A549 (cell line): ENCODE data around the gene MMP1. TPM values are rescaled to one million over a fixed set of nuclear protein-coding genes. Genes with fewer than 3 reads are reported as not detected.

Experiments
- ATAC-seq, 2 experiments: fragments of 200-7000 bp in 1 of 2; fragments of >200 bp in 1 of 2; cut with Nextera tagmentation in 1 of 2; cut with Tn5 transposase in 1 of 2; 3 replicates each; pipeline versions ENCODE4 v1.8.0 to v1.9.1; 2018 to 2020; ENCODE audit warnings: mild to moderate bottlenecking in 1 of 2, moderate library complexity in 1 of 2
- CTCF ChIA-PET: fragments of 300-600 bp; sonication (Branson Sonifier 250); formaldehyde crosslinking; extraction: SDS; loops from one replicate; lab custom pipeline; 2021; ENCODE audit warnings: antibody characterized with exemption, inconsistent platforms; lab: Yijun Ruan, JAX
- POLR2A ChIA-PET: fragments of 350-600 bp; formaldehyde crosslinking; extraction: SDS; loops from one replicate; lab custom pipeline; 2021; ENCODE audit warnings: antibody characterized with exemption, inconsistent platforms; lab: Yijun Ruan, JAX
- DNase-seq, 2 experiments: peaks; one replicate each; pipeline versions ENCODE4 v3.0.0 to v3.0.0-alpha.2; 2011 to 2016; ENCODE audit warnings: low read depth in 1 of 2, low spot score in 1 of 2
- FAIRE-seq: peaks from 2 replicates; lab custom pipeline; 2011; peaks lifted over from hg19 to GRCh38; lab: Jason Lieb, UNC
- H3K27ac ChIP-seq, 2 experiments: fragments of >200 bp; sonication (Bioruptor Twin); formaldehyde crosslinking; 3 replicates each; pipeline ENCODE4 v1.5.1; 2016 to 2017
- H3K4me1 ChIP-seq: fragments of >200 bp; sonication (Bioruptor Twin); formaldehyde crosslinking; 3 replicates; pipeline ENCODE4 v1.6.1; 2016
- H3K4me2 ChIP-seq: fragments of >200 bp; sonication (Bioruptor Twin); formaldehyde crosslinking; 3 replicates; pipeline ENCODE4 v1.6.1; 2016
- H3K4me3 ChIP-seq: fragments of >200 bp; sonication (Bioruptor Twin); formaldehyde crosslinking; 3 replicates; pipeline ENCODE4 v1.5.1; 2016
- H3K9me3 ChIP-seq: fragments of >200 bp; sonication (Bioruptor Twin); formaldehyde crosslinking; 3 replicates; pipeline ENCODE4 v1.6.1; 2016
- ATOH8 ChIP-seq: fragments of 250-450 bp; sonication (Bioruptor Pico); IDR thresholded peaks from 2 replicates; pipeline ENCODE4 v1.5.0; 2020; ENCODE audit warnings: low read depth, mild to moderate bottlenecking, moderate library complexity
- BCL3 ChIP-seq: fragments of >200 bp; sonication (Bioruptor Twin); formaldehyde crosslinking; IDR thresholded peaks from 3 replicates; pipeline ENCODE4 v1.6.1; 2016
- BHLHE40 ChIP-seq: IDR thresholded peaks from 2 replicates; pipeline ENCODE4 v1.6.1; 2012; ENCODE audit warnings: low read depth, low read length, inconsistent platforms
- CBX2 ChIP-seq: fragments of 200-600 bp; sonication (generic); IDR thresholded peaks from 2 replicates; pipeline ENCODE4 v1.6.1; 2016; ENCODE audit warnings: low read depth, mild to moderate bottlenecking, borderline replicate concordance
- CBX8 ChIP-seq: fragments of 200-600 bp; sonication (generic); IDR thresholded peaks from 2 replicates; pipeline ENCODE4 v1.6.1; 2016
- CEBPB ChIP-seq, 2 experiments: fragments of >200 bp in 1 of 2; sonication (Bioruptor Twin) in 1 of 2; formaldehyde crosslinking in 1 of 2; IDR thresholded peaks; 2 replicates each; pipeline ENCODE4 v1.6.1; 2012 to 2016
- CHD2 ChIP-seq: fragments of 150-350 bp; IDR thresholded peaks from 2 replicates; pipeline ENCODE4 v1.6.1; 2014; ENCODE audit warnings: low read length; ENCODE audit not compliant: partially characterized antibody
- CHD4 ChIP-seq: fragments of 200-600 bp; sonication (generic); IDR thresholded peaks from 2 replicates; pipeline ENCODE4 v1.6.1; 2016; ENCODE audit warnings: antibody characterized with exemption, mild to moderate bottlenecking, borderline replicate concordance
- CTCF ChIP-seq: fragments of >200 bp; sonication (Bioruptor Twin); formaldehyde crosslinking; IDR thresholded peaks from 3 replicates; pipeline ENCODE4 v1.5.1; 2016
- EHMT2 ChIP-seq: fragments of 200-600 bp; sonication (generic); IDR thresholded peaks from 2 replicates; pipeline ENCODE4 v1.6.1; 2016; ENCODE audit warnings: antibody characterized with exemption, low read depth, mild to moderate bottlenecking, moderate library complexity
- ELK1 ChIP-seq: fragments of 150-350 bp; IDR thresholded peaks from 2 replicates; pipeline ENCODE4 v1.6.1; 2014; ENCODE audit warnings: low read depth, mild to moderate bottlenecking, low read length
- EP300 ChIP-seq, 2 experiments: fragments of >200 bp; sonication (Bioruptor Twin); formaldehyde crosslinking; IDR thresholded peaks; 2 replicates in 1 of 2; 3 replicates in 1 of 2; pipeline ENCODE4 v1.6.1; 2016 to 2017
- ESRRA ChIP-seq: fragments of 150-350 bp; IDR thresholded peaks from 2 replicates; pipeline ENCODE4 v1.6.1; 2014; ENCODE audit warnings: mild to moderate bottlenecking, low read length, borderline replicate concordance
- FOSB ChIP-seq: fragments of 250-450 bp; sonication (Bioruptor Pico); IDR thresholded peaks from 2 replicates; pipeline ENCODE4 v1.5.0; 2020; ENCODE audit warnings: mild to moderate bottlenecking, moderate library complexity
- FOXS1 ChIP-seq: fragments of 250-450 bp; sonication (Bioruptor Pico); IDR thresholded peaks from 2 replicates; pipeline ENCODE4 v1.5.0; 2020; ENCODE audit warnings: mild to moderate bottlenecking, moderate library complexity
- GATA3 ChIP-seq: IDR thresholded peaks from 2 replicates; pipeline ENCODE4 v1.6.1; 2012; ENCODE audit warnings: borderline replicate concordance
- HEYL ChIP-seq: fragments of 250-450 bp; sonication (Bioruptor Pico); IDR thresholded peaks from 2 replicates; pipeline ENCODE4 v1.8.0; 2021; ENCODE audit warnings: mild to moderate bottlenecking, moderate library complexity
- HOXA7 ChIP-seq: fragments of 250-450 bp; sonication (Bioruptor Pico); IDR thresholded peaks from 2 replicates; pipeline ENCODE4 v1.5.0; 2020; ENCODE audit warnings: mild to moderate bottlenecking, moderate library complexity
- JUN ChIP-seq, 2 experiments: fragments of >200 bp; sonication (Bioruptor Twin); formaldehyde crosslinking; IDR thresholded peaks; 2 replicates in 1 of 2; 3 replicates in 1 of 2; pipeline ENCODE4 v1.6.1; 2016 to 2017
- JUNB ChIP-seq: fragments of >200 bp; sonication (Bioruptor Twin); formaldehyde crosslinking; IDR thresholded peaks from 2 replicates; pipeline ENCODE4 v1.6.1; 2016
- KDM5A ChIP-seq: fragments of 200-600 bp; sonication (generic); IDR thresholded peaks from 2 replicates; pipeline ENCODE4 v1.6.1; 2016; ENCODE audit warnings: antibody characterized with exemption, mild to moderate bottlenecking
- MAFK ChIP-seq: fragments of 450-650 bp; IDR thresholded peaks from 2 replicates; pipeline ENCODE4 v1.6.1; 2014; ENCODE audit not compliant: partially characterized antibody
- MAX ChIP-seq: IDR thresholded peaks from 2 replicates; pipeline ENCODE4 v1.6.1; 2012
- POLR2AphosphoS2 ChIP-seq: conservative IDR thresholded peaks from 2 replicates; pipeline ENCODE4 v1.6.1; 2012; ENCODE audit warnings: low read length, improper control_type of control experiment, inconsistent platforms
- REST ChIP-seq: fragments of 200-600 bp; sonication (generic); IDR thresholded peaks from 2 replicates; pipeline ENCODE4 v1.6.1; 2016; ENCODE audit warnings: antibody characterized with exemption, mild to moderate bottlenecking, moderate library complexity
- RFX5 ChIP-seq: fragments of 450-650 bp; IDR thresholded peaks from 2 replicates; pipeline ENCODE4 v1.7.1; 2014; ENCODE audit warnings: antibody characterized with exemption, mild to moderate bottlenecking, moderate library complexity
- SREBF2 ChIP-seq: fragments of 450-650 bp; IDR thresholded peaks from 2 replicates; pipeline ENCODE4 v1.6.1; 2014; ENCODE audit warnings: mild to moderate bottlenecking, moderate library complexity
- TFCP2L1 ChIP-seq: fragments of 250-450 bp; sonication (Bioruptor Pico); IDR thresholded peaks from 2 replicates; pipeline ENCODE4 v1.5.0; 2021; ENCODE audit warnings: mild to moderate bottlenecking
- WGBS: methylation state at CpG from one replicate; pipeline ENCODE4 v1.1.6; 2017; ENCODE audit errors: missing lambda C conversion rate; 5-methylcytosine and 5-hydroxymethylcytosine counted together
- polyA plus RNA-seq, 4 experiments: library from polyadenylated mRNA; depleted of rRNA in 3 of 4; stranded (reverse); fragments of >200 nt; fragmentation: RNase III in 1 of 4; extraction: RNeasy Plus Mini Kit Qiagen cat#74134 plus additional on column Dnase treatment in 1 of 4; gene quantifications; 2 replicates in 3 of 4; 3 replicates in 1 of 4; pipeline ENCODE4 v1.2.3, GENCODE V29; 2011 to 2017

The MMP1 gene
- polyA plus RNA-seq, 2 of the 4 experiments (the other 2 are of a cell fraction), result 0.06 to 0.12 TPM

- Histone ChIP-seq H3K4me2 (no peak overlapping the region), H3K4me1 (no peaks in the 10 kb centered on the region), H3K9me3 (no peaks in the 10 kb centered on the region), H3K4me3 (no peak overlapping the region), H3K27ac (no peak overlapping the region)
- no peak for DNase-seq
- ATAC-seq, result no peak
- ChIA-PET CTCF (interaction anchor here (1.1 kb wide), 1 partner anchor 104 kb away, joined by 3 read pairs; no protein-coding TSS in a partner anchor), POLR2A (no interaction called here)
- no peak for TF ChIP-seq MAX
- no peak for TF ChIP-seq JUN (IDR thresholded peaks at IDR 0.05)
- TF ChIP-seq CBX8, result no peak
- no peak for TF ChIP-seq KDM5A
- no peak for TF ChIP-seq POLR2AphosphoS2
- no peak for TF ChIP-seq HEYL (CRISPR knock-in tag)
- no peak for TF ChIP-seq ESRRA
- no peak for TF ChIP-seq CEBPB (IDR thresholded peaks at IDR 0.05)
- TF ChIP-seq EP300 (IDR thresholded peaks at IDR 0.05), result no peak
- no peak for TF ChIP-seq FOXS1
- TF ChIP-seq EHMT2, result no peak
- no peak for TF ChIP-seq HOXA7 (CRISPR knock-in tag)
- TF ChIP-seq BHLHE40, result no peak
- no peak for TF ChIP-seq CTCF
- TF ChIP-seq ELK1, result no peak
- no peak for TF ChIP-seq SREBF2
- no peak for TF ChIP-seq CHD2
- no peak for FAIRE-seq
- WGBS, result 57% methylated on average over 2 of the region's 2 CpGs
Observed at GRCh38 chr11:102837156-102837555, 39.2 kb upstream of the MMP1 start.

- Histone ChIP-seq H3K4me2 (no peak overlapping the region), H3K9me3 (no peaks in the 10 kb centered on the region), H3K4me1 (no peaks in the 10 kb centered on the region), H3K4me3 (no peak overlapping the region), H3K27ac (no peak overlapping the region)
- ChIA-PET CTCF (interaction anchor here (0.9 to 1.1 kb wide), 2 partner anchors 101 to 103 kb away, joined by 3 read pairs; no protein-coding TSS in a partner anchor), POLR2A (no interaction called here)
- FAIRE-seq (no peak), DNase-seq (no peak), ATAC-seq (no peak)
- 16% methylated on average over 3 of the region's 3 CpGs for WGBS
- TF ChIP-seq MAFK (no peak), JUNB (no peak), ATOH8 (CRISPR knock-in tag) (no peak), BCL3 (no peak), TFCP2L1 (no peak), CTCF (no peak), RFX5 (no peak), CHD4 (no peak), GATA3 (no peak), FOSB (CRISPR knock-in tag) (no peak), REST (no peak), CBX2 (no peak)
Observed at GRCh38 chr11:102836290-102836875, 38.4 kb upstream of the MMP1 start.
